HG03439 (cell line): ENCODE measurements around the gene ASB15.

Source experiments
- ATAC-seq: cut with Tn5 transposase; IDR thresholded peaks from one replicate; pipeline ENCODE4 v1.9.1; 2021; ENCODE audit warnings: mild to moderate bottlenecking, moderate library complexity; ENCODE audit not compliant: unreplicated experiment

Gene ASB15

DNA sequence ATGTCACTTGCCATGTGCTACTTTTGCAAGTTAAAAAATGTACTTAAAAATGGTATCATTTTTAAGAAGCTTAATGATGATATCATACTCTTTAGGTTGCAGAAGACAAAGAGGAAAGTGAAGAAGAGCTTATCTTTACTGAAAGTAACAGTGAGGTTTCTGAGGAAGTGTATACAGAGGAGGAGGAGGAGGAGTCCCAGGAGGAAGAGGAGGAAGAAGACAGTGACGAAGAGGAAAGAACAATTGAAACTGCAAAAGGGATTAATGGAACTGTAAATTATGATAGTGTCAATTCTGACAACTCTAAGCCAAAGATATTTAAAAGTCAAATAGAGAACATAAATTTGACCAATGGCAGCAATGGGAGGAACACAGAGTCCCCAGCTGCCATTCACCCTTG lies 60.1 kb downstream of the ASB15 start:
- no peak for ATAC-seq

GRCh38 chr7:123662293-123662692 lies 60.7 kb downstream of the ASB15 start:
- no peak for ATAC-seq

GRCh38 chr7:123662755-123663154 lies 61.1 kb downstream of the ASB15 start:
- ATAC-seq: no peak

- no peak for ATAC-seq
Measured at GRCh38 chr7:123663200-123663599, 61.6 kb downstream of the ASB15 start.

DNA sequence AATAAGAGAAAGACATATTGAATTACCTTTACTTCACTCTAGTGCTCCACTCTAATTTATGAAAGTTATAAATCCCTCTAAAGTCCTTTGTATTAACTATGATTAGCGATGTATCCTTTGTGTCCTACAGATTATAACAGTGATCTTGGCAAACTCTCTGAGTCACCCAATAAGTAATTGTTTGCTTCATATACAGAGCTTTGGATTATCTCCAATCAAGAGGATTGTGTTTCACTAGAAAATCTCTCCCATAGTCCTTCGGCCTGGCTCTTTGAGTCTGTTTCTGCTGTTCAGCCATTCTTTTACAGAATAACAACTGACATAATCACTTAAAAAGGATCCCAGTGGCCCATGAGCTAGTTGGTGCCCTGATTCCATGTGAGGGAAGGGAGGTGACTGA lies 63.5 kb downstream of the ASB15 start:
- ATAC-seq: no peak

DNA sequence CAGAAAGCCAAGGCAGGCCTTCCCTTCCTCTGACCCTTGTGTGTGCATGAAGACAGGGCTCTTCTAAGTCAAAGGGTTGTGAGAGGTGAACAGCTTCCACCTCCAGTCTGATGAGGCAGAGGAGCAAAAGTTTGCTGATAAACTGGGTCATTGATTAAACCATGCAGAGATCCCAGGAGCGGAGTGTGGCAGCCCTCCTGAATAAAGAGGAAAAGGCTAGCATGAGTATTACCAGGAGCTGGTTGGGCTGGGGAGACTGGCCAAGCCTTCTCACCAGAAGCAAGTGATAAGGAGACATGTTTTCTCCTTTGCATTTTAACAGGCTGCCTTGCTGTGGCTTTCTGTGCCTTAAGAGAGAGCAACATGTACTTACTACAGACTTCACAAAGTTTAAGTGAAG lies 64.3 kb downstream of the ASB15 start:
- ATAC-seq: no peak

DNA sequence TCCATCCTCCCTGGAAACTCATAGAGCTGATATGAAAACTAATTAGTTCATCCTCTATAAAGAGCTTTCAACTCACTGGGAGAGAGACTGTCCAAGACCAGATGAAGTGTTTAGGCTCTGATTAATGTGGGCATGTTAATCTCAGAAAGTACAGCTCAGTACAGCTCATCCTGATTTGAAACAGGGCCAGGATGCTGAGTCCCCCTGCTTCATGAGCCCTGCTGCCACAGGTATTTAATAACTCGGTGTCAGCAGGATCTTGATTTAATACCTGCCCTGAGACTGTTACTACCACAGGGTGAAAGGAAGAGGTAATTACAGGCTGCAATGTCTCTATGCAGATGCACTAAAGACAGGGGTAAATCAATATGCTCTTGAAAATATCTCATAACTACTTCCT lies 64.9 kb downstream of the ASB15 start:
- no peak for ATAC-seq

GRCh38 chr7:123669485-123669884 lies 67.9 kb downstream of the ASB15 start:
- ATAC-seq: no peak

DNA sequence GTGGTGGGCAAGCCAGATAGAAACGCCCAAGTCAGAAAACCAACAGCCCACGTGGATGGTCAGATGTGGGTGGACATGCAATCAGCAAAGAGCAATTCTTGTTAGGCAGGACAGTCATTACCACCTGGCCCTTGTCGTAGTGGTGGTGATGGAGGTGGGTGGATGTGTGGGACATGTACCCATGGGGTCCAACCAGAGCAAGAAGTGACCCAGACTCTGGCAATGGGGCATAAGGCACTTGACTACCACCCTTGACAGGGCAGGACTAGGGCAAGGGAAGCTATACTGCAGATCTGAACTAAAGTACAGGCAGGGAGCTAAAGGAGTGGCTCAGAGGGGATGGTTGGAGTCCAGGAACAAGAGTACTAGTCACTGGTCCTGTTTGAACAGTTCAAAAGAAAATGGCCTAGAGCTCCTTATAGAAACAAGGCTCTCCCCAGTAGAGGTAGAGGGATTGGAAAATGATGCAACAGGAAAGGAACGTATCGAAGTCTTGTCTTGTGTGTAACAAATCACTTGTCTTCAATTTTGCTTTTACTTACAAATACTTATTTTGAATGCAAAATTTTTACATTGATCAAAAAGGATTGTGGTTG lies 71.6 kb downstream of the ASB15 start:
- no peak for ATAC-seq

- no peak for ATAC-seq
Measured at GRCh38 chr7:123673752-123674398, 72.3 kb downstream of the ASB15 start.

DNA sequence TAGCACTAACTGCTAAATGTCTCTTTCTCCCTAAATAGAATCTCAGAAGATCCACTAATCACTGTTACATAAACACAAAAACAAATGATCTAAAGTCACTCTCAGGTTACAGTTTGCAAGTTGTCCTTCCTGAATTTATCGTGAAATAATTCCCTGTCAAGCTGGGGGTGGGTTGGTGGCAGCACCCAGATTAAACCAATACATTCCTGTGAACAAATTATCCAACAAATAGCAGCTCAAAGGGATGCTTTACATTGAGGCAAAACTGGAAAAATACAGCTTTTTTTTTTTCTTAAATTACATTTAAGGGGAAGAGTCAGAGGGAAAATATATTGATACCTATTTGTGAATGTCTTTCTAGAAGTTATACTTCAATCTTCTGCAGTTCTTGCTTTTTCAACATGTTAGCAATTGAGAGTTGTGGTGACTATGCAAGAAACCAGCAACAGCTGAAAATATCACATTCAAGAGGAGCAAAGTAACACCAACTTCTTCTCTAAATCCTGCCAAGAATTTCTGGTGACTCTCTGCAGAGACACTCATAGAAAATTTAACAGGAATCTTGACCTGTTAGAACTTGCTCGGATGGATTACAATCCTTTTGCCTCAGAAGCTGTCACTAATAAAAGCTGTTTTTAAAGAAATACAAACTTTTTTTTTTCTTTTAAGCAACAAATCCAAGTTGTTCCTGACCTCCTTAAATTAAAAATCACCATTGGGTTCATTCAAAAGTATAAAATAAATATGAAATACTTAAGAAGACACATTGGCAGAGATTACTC lies 73.0 kb downstream of the ASB15 start:
- no peak for ATAC-seq

GRCh38 chr7:123675181-123675473 lies 73.5 kb downstream of the ASB15 start:
- no peak for ATAC-seq

DNA sequence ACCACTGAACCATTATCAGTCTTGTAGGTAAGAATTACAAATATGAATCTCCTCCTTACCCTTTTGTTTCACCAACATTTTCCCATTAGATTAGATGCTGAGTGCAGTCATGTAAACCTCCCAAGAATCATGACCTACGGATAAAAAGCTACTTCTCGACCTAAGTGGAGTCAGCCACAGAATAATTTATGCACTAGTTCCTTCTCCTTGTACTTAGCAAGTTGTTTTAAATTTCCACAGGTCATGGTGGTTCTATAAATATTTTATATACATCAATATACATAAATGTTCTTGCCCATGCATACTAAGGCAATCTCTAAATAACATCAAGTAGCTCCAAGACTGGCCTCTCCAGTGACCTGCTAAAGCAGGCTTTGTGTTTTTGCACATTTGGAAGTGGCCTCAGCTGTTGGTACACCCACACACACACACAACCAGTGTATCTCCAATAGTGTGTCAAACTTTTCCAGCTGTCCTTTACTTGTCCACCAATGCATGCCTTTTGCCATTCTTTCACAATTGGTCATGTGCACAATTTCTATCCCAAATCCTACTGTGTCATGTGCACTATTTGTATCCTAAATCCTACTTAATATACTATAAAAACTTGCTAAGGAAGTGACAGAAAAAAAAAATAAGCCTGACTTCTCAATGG lies 75.6 kb downstream of the ASB15 start:
- ATAC-seq: no peak

GRCh38 chr7:123679614-123680013 lies 78.0 kb downstream of the ASB15 start:
- no peak for ATAC-seq

GRCh38 chr7:123680580-123680979 lies 79.0 kb downstream of the ASB15 start:
- ATAC-seq: no peak

- no peak for ATAC-seq
Measured at GRCh38 chr7:123681561-123681960, 79.9 kb downstream of the ASB15 start.

DNA sequence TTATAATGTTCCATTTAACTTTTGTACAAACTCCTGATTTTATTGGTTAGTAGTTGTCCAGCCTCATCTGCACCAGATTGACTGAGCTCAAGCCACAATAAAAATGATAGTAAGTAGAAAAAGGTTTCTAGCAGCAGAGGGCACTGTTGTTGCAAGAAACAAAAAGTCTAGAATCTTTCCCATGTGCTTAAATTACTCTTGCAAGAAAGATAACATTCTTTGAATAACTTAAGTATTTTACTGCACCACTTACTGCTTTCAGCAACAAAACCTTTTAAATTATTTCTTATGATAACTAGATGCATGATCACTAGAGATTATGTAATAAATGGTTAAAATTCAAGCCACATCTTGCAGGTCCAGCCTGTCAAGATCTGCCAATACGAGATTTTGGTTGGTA lies 81.1 kb downstream of the ASB15 start:
- ATAC-seq: no peak

GRCh38 chr7:123687161-123687560 lies 85.5 kb downstream of the ASB15 start:
- ATAC-seq: no peak

DNA sequence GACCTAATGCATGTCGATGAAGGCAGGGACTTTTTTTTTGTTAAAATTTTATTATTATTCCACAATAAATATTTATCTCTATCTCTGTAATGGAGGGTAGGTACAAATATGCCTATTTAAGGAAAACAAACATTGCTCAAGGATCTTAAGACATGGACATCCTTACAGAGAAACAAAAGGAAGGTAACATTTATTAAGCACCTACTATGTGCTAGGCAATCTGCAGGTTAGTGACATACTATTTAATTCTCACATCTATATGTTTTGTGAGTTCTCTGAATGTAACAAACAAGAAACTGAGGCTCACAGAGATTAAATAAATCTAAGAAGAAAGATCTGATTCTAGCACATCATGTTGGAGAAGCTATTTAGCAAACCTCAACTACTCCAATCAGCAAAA lies 86.1 kb downstream of the ASB15 start:
- ATAC-seq: no peak
